GM18868 (cell line): ENCODE measurements around the gene OR52E2.

Experiments
- ATAC-seq: cut with Tn5 transposase; IDR thresholded peaks from one replicate; pipeline ENCODE4 v1.9.1; 2021; ENCODE audit warnings: mild to moderate bottlenecking, moderate library complexity; ENCODE audit not compliant: unreplicated experiment

OR52E2 gene

GRCh38 chr11:5021996-5022395, 37.4 kb downstream of the OR52E2 start:
- ATAC-seq = no peak

DNA sequence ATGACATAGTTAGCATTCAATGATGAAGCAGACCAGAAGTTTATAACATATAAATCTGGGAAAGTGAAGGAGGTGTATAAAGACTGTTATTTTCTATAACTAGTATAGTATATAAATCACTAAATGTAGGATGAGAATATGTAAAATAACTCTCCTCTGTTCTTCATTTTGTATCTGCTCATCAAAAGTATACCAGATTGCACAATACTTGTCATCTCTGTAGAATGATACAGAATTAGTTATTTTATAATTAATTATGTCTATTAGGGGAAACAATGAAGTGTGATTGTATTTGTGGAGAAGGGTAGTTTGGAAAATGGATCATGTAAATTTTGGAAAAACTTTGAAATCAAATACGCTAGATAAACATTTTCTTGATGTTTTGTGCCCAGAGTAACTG, 46.4 kb downstream of the OR52E2 start:
- no peak for ATAC-seq

DNA sequence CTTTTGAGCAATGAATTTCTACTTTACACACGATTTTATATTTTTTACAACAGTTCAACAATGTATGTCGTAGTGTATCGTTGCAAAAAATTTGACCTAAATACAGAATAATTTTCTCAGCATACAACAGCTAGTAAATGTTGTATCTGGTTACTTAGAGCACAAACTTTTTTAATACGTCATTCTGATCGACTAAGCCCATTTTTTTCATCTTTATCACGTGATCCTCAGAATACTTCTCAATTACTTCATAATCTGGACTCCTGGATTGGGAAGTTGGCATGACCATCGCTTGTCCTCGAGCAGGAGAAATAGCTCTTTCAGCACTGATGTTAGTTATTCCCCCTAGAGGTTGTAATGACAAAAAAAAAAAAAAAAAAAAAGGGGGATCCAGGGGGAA, 48.2 kb downstream of the OR52E2 start:
- no peak for ATAC-seq
